ENCODE measurements around the gene PLP1. TPM values are rescaled to one million over a fixed set of nuclear protein-coding genes. Genes with fewer than 3 reads are reported as not detected.

Gene PLP1
- polyA plus RNA-seq, 2 of the 4 experiments (the other 2 are of a cell fraction): not detected

DNA sequence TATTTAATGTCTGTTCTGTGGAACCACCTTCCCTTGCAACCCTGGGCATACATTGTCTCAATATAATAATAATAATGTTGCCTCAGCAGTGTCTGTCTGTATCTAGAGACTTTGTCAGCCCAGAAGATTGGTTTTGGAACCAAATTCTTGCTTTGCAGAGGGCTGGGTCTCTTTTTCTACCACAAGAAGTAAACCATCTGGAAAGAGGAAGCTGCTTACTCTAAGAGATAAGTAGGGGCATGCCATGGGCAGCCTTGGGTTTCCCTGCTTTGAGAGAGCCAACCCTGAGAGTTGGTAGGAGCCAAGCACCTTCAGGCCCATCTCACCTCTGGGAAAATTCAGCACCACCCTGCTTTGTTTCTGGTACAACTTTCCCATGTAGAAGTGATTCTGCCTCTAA, 38.9 kb upstream of the PLP1 start (continued):
- TF ChIP-seq, protein P1, sequence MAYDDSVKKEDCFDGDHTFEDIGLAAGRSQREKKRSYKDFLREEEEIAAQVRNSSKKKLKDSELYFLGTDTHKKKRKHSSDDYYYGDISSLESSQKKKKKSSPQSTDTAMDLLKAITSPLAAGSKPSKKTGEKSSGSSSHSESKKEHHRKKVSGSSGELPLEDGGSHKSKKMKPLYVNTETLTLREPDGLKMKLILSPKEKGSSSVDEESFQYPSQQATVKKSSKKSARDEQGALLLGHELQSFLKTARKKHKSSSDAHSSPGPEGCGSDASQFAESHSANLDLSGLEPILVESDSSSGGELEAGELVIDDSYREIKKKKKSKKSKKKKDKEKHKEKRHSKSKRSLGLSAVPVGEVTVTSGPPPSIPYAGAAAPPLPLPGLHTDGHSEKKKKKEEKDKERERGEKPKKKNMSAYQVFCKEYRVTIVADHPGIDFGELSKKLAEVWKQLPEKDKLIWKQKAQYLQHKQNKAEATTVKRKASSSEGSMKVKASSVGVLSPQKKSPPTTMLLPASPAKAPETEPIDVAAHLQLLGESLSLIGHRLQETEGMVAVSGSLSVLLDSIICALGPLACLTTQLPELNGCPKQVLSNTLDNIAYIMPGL (CRISPR knock-in tag; IDR thresholded peaks at IDR 0.05; ENCODE audit: borderline replicate concordance): no peak

DNA sequence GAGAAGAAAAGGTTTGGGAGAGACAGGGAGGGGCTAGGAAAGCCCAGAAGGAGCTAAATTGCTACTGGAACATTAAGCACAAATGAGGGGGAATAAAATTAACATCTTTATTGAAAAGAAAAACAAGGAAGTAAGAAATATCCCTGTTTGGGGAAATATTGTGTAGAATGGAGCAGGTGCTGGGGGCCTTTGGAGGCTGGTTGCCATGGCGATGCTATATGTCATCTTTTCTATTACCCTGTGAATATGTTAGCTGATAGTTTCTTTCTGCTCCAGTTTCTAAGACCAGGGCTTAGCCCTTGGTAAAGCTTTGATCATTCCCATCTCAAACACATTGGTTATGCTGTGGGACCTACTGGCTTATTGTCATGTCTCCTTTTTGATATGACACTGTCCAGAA, 37.2 kb upstream of the PLP1 start:
- Histone ChIP-seq H3K4me2 (no peak overlapping the region), H3K4me1 (no peaks in the 10 kb centered on the region), H3K27ac (no peak overlapping the region), H3K4me3 (no peak overlapping the region), H3K9me3 (no peaks in the 10 kb centered on the region)
- ChIA-PET CTCF (interaction anchor here (0.6 kb wide), 1 partner anchor 1453 kb away, joined by 3 read pairs; no protein-coding TSS in a partner anchor), POLR2A (no interaction called here)
- FAIRE-seq: no peak
- DNase-seq (ENCODE audit: low read depth in 1 of 2, low spot score in 1 of 2): no peak
- no peak for TF ChIP-seq FOSB (CRISPR knock-in tag; IDR thresholded peaks at IDR 0.05)
- no peak for TF ChIP-seq ZC3H11A (IDR thresholded peaks at IDR 0.05)
- no peak for TF ChIP-seq EHF (CRISPR knock-in tag; IDR thresholded peaks at IDR 0.05)
- TF ChIP-seq MYC (IDR thresholded peaks at IDR 0.05; ENCODE audit: borderline replicate concordance, low read length): no peak
- no peak for TF ChIP-seq RFX5 (IDR thresholded peaks at IDR 0.05)
- TF ChIP-seq CBX8 (IDR thresholded peaks at IDR 0.05): no peak
- no peak for TF ChIP-seq HOXB5 (CRISPR knock-in tag; IDR thresholded peaks at IDR 0.05)
- TF ChIP-seq CBX2 (IDR thresholded peaks at IDR 0.05; ENCODE audit: borderline replicate concordance, low read depth): no peak
- TF ChIP-seq ZSCAN20 (CRISPR knock-in tag; IDR thresholded peaks at IDR 0.05): no peak
- ATAC-seq: no peak
- 89% methylated on average over 1 of the region's 1 CpG for WGBS (ENCODE audit: missing lambda C conversion rate)

DNA sequence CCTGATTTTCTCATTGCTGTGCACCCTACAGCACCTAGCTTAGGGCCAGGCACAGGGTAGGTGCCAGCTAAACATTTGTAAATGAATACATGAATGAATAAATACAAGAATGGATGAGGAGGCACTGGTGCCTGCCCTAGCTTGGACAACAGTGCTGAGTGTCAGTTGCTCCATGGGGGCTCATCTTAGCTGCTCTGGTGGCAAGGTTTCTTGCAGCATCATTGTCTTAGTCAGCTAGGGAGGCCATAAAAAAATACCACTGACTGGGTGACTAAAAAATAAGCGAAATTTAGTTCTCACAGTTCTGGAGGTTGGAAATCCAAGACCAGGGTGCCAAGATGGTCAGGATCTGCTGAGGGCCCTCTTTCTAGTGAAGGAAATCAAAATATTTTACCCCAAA, 34.8 kb upstream of the PLP1 start:
- FAIRE-seq (no peak), ATAC-seq (no peak), DNase-seq (ENCODE audit: low read depth in 1 of 2, low spot score in 1 of 2) (no peak)
- no peak for TF ChIP-seq ESRRA (IDR thresholded peaks at IDR 0.05; ENCODE audit: borderline replicate concordance, low read length)
- TF ChIP-seq, protein P2, sequence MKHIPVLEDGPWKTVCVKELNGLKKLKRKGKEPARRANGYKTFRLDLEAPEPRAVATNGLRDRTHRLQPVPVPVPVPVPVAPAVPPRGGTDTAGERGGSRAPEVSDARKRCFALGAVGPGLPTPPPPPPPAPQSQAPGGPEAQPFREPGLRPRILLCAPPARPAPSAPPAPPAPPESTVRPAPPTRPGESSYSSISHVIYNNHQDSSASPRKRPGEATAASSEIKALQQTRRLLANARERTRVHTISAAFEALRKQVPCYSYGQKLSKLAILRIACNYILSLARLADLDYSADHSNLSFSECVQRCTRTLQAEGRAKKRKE (CRISPR knock-in tag; IDR thresholded peaks at IDR 0.05; ENCODE audit: low read depth): no peak
- TF ChIP-seq GATA3 (IDR thresholded peaks at IDR 0.05; ENCODE audit: borderline replicate concordance): no peak
- TF ChIP-seq KDM1A (IDR thresholded peaks at IDR 0.05; ENCODE audit: low read depth): no peak
- TF ChIP-seq FOSB (CRISPR knock-in tag; IDR thresholded peaks at IDR 0.05): no peak
- no peak for TF ChIP-seq HEYL (CRISPR knock-in tag; IDR thresholded peaks at IDR 0.05)
- 47% methylated on average over 1 of the region's 1 CpG for WGBS (ENCODE audit: missing lambda C conversion rate)
- no peak overlapping the region for H3K27ac ChIP-seq
- CTCF ChIA-PET: no interaction called here
- H3K4me2 ChIP-seq: no peak overlapping the region
- no peaks in the 10 kb centered on the region for H3K9me3 ChIP-seq
- no peaks in the 10 kb centered on the region for H3K4me1 ChIP-seq
- POLR2A ChIA-PET: interaction anchor here (0.6 kb wide), 1 partner anchor 55 kb away, joined by 7 read pairs; no protein-coding TSS in a partner anchor
- H3K4me3 ChIP-seq: no peak overlapping the region

DNA sequence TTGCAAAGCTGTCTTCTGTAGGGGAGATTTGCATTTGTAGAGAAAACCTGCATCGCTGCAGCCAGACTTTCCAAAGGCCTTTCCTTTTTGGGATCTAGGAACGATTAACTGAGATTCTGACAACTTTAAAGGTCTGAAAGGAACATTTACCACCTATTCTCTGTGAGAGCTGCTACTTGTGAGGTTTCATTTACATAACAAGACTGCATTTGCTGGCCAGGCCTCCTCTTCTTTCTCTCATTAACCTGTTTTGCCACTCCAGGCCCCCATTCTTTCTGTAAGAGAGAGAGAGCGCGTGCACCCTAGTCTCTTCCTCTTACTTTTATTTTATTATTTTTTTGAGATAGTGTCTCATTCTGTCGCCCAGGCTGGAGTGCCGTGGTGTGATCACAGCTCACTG, 34.3 kb upstream of the PLP1 start:
- Histone ChIP-seq H3K27ac (no peak overlapping the region), H3K4me1 (no peaks in the 10 kb centered on the region), H3K4me3 (no peak overlapping the region), H3K4me2 (no peak overlapping the region), H3K9me3 (no peaks in the 10 kb centered on the region)
- ChIA-PET POLR2A (interaction anchor here (0.6 kb wide), 1 partner anchor 55 kb away, joined by 7 read pairs; no protein-coding TSS in a partner anchor), CTCF (no interaction called here)
- ATAC-seq: no peak
- DNase-seq (ENCODE audit: low read depth in 1 of 2, low spot score in 1 of 2): no peak
- 74% methylated on average over 6 of the region's 6 CpGs for WGBS (ENCODE audit: missing lambda C conversion rate)
- FAIRE-seq: no peak
- TF ChIP-seq, protein P3, sequence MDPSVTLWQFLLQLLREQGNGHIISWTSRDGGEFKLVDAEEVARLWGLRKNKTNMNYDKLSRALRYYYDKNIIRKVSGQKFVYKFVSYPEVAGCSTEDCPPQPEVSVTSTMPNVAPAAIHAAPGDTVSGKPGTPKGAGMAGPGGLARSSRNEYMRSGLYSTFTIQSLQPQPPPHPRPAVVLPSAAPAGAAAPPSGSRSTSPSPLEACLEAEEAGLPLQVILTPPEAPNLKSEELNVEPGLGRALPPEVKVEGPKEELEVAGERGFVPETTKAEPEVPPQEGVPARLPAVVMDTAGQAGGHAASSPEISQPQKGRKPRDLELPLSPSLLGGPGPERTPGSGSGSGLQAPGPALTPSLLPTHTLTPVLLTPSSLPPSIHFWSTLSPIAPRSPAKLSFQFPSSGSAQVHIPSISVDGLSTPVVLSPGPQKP (IDR thresholded peaks at IDR 0.05; ENCODE audit: low read depth, low read length): no peak
- TF ChIP-seq HEYL (CRISPR knock-in tag; IDR thresholded peaks at IDR 0.05): no peak
- TF ChIP-seq FOXS1 (CRISPR knock-in tag; IDR thresholded peaks at IDR 0.05): no peak
- no peak for TF ChIP-seq ZFP36 (IDR thresholded peaks at IDR 0.05; ENCODE audit: borderline replicate concordance, partially characterized antibody)
- TF ChIP-seq RFX5 (IDR thresholded peaks at IDR 0.05): no peak
- TF ChIP-seq, protein P2 (CRISPR knock-in tag; IDR thresholded peaks at IDR 0.05; ENCODE audit: low read depth): no peak
- TF ChIP-seq HOXA7 (CRISPR knock-in tag; IDR thresholded peaks at IDR 0.05): no peak
- no peak for TF ChIP-seq JUNB (IDR thresholded peaks at IDR 0.05)
- TF ChIP-seq MYC (IDR thresholded peaks at IDR 0.05; ENCODE audit: borderline replicate concordance, low read length): no peak
- no peak for TF ChIP-seq CBX2 (IDR thresholded peaks at IDR 0.05; ENCODE audit: borderline replicate concordance, low read depth)
- TF ChIP-seq RNF2 (IDR thresholded peaks at IDR 0.05; ENCODE audit: borderline replicate concordance, low read depth): no peak
- TF ChIP-seq ZSCAN20 (CRISPR knock-in tag; IDR thresholded peaks at IDR 0.05): no peak
- TF ChIP-seq RARB (CRISPR knock-in tag; IDR thresholded peaks at IDR 0.05): no peak
- no peak for TF ChIP-seq MAZ (IDR thresholded peaks at IDR 0.05; ENCODE audit: borderline replicate concordance, low read depth, low read length)

Measured in A549 (cell line).